Activated gamma-delta T cell (primary cell): ENCODE results near the gene MCF2L2.

Source experiments
- DNase-seq: peaks from one replicate; lab custom pipeline; 2025; lab: John Stamatoyannopoulos, UW

MCF2L2 gene

DNA sequence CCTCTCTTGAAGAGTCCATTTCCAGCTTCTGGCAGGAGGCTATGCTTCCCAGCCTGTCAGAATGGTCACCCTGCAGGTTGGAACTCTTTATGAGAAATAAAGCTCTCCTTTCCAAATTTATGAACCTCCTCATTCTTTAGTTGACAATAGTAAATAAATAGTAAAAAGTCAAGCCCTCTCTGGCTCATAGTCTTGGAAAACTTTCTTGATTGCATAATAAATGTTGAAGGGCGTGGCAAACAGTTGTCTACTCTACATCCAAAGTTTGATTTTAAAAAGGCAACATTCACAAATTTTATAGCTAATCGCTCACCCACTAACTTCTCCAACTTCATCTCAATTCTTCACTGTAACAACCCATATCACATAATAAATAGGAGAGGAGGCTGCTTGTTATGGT is 58.8 kb downstream of the MCF2L2 start:
- DNase-seq, result no peak

DNA sequence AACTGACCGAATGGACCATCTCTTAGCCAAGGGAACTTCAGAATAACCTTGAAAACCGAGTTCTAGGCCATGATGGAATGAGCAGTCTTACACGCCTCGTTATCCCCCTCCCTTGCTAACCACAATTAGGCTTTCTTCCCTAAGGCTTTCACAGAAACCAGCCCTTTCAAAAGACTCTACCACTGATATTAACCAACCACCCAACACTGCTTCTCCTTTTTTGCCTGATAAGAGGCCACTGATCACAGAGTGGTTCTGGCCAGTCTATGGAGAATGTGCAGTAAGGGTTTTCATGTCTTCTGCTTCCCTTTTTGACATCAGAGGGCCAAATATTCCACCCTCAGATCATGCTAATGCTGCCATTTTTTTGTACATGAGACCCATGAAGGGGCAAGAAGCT is 59.3 kb downstream of the MCF2L2 start:
- DNase-seq, result no peak

DNA sequence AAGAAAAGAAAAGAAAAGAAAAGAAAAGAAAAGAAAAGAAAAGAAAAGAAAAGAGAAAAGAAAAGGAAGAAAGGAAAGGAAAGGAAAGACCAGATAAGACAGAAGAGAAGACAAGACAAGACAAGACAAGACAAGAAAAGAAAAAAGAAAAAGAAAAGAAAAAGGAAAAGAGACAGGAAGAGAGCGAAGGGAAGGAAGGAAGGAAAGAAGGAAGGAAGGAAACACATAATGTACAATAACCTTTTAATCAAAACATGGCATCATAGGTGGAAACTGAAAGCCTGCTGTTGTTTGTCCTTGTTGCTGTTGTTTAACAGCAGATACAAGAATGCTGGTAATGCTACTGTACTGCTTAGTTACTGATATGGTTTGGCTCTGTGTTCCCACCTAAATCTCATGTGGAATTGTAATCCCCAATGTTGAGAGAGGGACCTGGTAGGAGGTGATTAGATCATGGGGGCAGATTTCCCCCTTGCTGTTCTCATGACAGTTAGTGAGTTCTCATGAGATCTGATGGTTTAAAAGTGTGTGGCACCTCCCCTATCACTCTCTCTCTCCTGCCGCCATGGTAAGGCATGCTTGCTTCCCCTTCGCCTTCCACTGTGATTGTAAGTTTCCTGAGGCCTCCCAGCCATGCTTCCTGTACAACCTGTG is 67.3 kb downstream of the MCF2L2 start:
- DNase-seq, result no peak

DNA sequence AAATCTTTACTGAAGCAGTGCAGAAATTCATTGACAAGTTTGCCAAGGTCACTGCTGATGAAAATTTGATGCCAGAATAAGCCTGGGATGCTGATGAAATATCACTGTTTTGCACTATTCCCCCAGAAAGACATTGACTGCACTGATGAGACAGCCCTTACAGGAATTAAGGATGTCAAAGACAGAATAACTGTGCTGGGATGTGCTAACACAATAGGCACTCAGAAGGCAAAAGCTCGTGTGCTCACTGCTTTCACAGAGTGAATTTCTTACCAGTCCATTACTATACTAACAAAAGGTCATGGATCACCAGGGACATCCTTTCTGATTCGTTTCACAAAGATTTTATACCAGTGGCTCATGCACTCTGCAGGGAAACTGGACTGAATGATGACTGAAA is 69.4 kb downstream of the MCF2L2 start:
- no peak for DNase-seq

DNA sequence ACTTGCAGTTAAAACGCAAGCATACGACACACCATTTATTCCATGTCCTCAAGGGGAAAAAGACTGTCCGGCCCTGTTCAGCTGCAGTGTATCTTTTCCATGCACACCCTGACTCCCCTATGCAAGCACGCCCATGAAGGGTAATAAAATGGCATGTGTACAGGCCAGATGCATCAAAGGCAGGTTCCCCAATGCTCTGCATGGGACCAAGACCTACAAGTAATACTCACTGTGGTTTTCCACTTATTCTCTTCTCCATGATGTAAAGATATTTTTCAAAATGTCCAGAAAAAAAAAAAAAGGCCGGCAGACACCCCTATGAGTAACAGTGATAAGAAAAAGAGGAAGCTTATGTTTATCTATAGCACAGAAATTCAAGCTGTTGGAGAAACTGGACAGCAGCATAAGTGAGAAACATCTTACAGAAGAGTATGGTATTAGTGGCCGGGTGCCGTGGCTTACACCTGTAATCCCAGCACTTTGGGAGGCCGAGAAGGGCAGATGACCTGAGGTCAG is 70.8 kb downstream of the MCF2L2 start:
- no peak for DNase-seq

DNA sequence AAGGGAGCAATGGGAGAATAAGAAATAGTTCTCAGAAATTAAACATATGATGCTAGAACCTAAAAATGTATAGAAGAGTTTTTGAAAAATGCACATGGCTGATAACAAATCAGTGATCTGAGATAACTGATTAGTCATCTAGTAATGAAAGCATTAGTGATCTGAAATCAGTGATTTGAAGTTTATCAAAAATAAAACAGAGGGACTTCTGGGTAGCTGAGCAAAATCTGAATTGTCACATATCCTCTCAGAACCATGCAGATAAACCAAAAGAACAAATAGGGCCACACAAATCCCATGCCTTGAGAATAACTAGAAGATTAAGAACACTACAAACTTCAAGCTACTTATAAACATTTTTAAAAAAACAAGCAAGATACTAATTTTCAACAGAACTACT is 71.5 kb downstream of the MCF2L2 start:
- no peak for DNase-seq

DNA sequence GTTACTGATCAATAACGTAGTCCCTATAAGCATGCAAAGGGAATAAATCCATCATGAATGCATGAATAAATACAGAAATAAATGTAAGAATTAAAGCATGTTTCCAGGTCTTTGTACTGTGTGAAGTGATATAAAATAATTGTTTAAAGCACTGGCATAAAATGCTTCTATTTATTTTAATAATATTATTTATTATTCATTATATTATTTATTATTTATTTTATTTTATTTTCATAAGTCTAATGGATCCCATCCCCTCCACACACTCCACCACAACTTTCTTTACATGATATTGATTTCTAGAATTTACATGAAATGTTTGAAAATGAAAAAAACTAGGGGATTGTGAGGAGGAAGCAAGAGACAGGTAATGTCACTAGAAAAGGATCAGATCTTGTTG is 73.5 kb downstream of the MCF2L2 start:
- no peak for DNase-seq

DNA sequence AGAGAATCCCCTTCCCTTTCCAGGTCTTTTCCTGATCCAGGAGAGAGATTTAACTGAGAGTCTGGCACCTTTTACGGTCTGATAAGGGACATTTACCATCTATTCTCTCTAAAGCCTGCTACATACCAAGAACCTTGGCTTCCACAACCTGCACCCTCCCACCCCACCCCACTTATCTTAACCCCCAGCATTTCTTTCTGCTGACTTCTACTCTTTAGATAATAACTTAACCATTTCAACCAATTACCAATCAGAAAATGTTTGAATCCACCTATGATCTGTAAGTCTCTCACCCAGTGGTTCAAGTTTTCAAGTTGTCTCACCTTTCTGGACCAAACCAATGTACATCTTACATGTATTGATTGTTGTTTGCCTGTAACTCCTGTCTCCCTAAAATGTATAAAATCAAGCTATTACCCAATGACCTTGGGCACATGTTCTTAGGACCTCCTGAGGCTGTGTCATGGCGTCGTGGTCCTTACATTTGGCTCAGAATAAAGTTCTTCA is 74.0 kb downstream of the MCF2L2 start:
- DNase-seq, result no peak

DNA sequence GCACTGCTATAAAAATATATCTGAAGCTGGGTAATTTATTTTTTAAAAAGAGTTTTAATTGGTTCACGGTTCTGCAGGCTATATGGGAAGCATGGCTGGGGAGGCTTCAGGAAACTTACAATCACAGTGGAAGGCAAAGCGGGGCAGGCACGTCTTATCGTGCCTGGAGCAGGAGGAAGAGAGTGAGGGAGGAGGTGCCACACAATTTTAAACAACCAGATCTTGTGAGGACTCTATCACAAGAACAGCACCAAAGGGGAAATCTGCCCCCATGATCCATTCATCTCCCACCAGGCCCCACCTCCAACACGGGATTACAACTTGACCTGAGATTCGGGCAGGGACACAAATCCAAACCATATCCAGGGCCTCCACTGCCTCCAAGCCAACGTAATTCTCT is 75.0 kb downstream of the MCF2L2 start:
- DNase-seq, result no peak

DNA sequence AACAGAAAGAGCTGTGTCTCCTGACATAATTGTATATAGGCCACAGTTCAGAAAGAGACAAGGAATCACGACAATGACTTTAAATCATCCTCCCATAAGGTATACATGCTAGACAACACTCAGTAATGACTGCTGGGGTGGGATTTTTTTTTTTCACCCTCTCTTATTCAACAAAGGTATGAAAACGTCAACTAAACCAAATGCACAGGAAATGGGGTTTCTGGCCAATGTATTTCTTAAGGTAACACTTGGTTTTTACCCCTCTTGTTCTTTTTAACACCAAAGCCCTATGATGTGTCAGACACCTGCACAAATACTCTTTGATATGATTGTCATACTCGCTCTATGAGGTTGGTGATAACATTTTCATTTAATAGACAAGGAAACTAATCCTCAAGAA is 78.3 kb downstream of the MCF2L2 start:
- no peak for DNase-seq

DNA sequence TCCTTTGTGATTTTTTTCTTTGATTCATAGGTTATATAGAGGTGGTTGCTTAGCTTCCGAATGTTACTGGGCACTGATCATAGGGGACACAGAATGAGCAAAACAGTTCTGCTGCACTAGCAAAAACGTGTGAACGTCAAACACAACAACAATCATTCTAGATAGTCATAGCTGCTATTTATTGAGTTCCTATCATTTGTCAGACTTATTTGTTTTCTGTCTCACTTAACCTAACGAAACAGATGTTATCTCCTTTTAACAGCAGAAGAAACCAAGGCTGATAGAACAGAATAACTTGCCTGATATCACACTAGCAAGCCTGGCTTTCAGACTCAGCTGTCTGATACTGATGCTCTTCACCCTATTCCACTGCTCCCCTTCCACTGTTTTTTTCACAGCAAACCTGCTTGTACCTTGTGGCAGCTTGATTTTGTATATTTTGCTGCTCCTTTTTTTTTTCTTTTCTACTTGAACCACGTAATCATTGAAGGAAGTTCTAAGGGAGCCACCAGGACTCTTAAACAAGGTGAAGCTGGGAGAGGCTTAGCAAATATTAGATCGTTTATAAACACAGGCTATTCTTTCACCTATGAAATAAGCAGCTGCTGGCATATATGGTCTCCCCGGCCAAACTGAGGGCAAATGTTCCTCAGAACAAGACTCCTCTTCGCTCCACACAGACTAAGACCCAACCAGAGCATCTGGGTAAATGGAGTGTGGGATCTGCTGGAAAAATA is 78.8 kb downstream of the MCF2L2 start:
- no peak for DNase-seq

DNA sequence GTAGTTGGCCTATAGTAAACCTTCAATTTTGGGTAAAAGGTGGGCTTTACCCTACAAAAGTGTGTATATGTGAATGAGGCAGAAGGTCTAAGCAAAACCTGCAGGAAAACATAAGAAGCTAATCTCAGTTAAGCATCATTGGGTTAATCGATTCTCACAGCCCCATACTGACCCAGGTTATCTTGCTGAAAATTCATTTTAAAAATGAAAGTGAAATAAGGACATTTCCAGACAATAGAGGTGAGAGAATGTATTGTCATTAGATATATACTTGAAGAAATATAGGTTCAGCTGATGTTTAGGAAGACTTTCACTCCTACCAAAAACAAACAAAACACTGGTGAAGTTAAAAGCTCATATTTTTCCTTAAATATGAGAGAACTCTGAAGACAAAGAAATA is 85.6 kb downstream of the MCF2L2 start:
- DNase-seq, result no peak

DNA sequence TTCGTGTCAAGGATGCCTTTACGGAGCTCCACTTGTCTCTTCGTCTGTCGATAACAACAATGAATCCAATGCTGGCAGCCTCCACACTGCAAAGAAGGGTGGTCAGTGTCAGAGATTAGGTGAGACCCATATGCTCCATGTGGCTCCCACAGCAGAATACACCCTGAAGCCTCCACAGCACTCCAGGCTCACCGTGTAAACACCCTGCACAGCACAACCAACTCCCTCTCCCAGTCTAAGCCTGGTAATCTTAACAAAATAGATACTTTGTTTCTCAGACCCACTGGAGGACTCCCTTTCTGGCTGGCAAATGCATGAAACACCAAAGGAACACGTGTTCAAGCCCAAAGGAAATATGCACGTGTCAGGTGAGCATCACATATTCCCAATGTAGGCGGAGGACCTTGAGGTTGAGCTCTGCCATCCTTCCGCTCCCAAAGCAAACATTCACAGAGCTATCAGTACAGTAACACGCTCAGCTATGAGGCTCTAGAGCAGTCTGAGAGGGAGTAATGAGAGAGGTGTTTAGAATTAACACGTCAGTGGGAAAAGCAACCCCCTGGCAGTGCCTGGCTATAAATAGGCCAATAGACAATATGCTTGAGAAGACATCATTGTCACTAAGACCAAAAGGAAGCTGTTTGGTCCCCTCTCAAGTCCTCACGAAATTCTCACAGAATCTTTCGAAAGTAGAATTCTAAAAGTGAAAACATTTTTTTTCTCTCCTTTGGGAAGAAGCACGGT is 86.7 kb downstream of the MCF2L2 start:
- no peak for DNase-seq

DNA sequence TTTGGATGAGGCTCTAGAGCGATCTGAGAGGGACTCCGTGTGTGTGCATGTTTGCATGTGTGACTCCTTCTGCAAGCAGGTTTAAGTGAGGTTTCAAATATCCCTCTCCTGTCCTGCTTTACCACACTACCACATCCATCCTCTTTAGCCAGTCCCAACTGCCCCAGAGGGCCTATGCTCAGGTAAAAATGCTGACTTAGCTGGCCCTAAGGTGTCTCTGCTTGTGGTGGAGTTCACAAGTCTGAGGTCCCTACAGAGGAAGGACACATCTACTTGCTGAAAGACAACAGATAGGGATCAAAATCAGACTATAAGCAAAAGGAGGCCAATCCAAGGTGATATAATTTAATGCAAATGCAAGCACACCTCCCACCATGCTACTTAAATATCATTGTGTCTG is 88.2 kb downstream of the MCF2L2 start:
- DNase-seq, result no peak

DNA sequence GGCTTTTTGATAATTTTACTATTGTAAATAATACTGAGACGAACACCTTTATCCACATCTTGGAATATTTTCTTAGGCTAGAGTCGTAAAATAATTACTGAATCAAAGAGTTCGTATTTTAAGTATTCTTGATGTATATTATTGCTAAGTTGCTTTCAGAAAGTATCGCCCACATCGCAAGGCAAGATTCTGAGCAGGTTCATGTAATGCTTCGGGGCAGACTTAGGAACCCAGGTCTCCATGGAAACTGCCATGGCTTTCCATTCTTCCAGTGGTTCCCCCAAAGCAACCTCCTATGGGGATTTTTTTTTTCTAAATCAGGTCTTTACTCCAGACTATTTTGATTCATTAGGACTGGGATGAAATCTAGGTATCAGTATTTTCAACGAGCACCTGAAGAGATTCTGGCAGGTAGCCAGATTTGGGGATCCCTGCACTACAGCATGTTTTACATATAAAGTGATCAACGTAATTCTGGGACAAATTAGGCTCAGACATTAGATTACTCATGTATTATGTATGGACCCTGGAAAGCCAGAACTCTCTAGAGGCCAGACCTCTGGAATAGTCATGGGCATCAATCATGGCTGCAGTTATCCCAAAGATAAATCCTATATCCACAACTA is 88.8 kb downstream of the MCF2L2 start:
- DNase-seq, result no peak

DNA sequence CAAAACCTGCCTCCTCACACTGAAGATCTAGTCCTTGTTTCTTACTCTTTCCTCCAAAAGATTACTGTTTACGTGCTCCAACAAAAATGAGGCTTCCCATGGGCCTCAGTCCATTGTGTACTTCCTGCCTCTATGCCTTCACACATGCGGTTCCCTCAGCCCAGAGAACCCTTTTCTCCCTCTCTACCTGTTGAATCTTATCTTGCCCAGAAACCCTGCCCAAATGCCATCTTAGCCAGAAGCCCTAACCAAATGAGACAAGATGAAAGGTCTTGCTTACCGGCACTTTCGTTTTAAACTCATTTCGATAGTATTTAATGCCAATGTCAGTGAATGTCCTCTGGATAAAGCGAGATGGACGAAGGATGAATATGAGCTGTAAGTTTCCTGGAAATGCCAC is 89.9 kb downstream of the MCF2L2 start:
- no peak for DNase-seq

DNA sequence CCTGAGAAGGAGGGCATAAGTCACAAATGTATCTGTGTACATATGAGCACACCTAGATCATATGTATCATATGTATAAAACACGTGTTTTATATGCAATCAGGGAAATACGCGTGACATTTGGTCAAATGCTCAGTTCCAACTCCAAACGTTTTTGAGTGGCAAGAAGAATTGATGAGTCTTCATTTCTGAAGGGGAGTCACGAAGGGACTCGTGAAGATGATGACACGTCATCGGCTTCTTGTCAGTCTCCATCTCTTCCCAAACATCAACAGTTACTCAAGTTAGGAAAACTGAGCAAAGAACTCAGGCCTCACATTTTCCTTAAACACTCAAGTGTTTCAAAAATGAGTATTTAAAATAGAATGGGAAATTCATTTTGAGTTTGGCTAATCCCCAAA is 95.9 kb downstream of the MCF2L2 start:
- no peak for DNase-seq

DNA sequence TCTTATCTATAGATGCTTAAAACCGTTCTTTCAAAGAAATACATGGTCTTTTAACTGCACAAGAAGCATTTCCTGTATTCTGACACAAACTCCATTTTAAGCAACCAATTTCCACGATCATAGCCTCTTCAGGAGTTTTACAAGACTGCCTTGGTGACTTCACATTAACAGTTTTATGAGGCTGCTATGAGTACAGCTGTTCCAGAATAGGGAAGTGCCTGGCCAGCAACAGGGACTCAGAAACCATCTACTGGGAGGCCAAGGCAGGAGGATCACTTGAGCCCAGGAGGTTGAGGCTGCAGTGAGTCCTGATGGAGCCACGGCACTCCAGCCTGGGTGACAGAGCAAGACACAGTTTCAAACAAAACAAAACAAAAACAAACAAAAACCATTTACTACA is 96.9 kb downstream of the MCF2L2 start:
- no peak for DNase-seq

DNA sequence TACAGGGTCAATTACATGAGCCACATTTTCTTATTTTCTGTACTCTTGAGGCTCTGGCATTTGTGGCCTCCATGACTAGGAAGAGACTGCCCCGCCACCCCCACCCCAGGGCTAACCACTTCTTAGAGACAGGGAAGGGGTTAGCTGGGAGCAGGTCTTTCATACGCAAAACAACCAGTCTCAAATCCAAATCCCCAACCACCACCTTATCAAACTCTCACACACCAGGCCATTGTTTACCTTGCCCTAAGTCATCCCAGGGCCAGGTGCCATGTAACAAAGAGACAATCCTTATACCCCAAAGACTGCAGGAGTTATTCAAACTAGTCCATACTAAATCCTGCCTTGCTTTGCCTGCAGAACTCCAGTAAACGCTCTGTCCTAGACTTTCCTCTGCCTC is 97.5 kb downstream of the MCF2L2 start:
- no peak for DNase-seq

DNA sequence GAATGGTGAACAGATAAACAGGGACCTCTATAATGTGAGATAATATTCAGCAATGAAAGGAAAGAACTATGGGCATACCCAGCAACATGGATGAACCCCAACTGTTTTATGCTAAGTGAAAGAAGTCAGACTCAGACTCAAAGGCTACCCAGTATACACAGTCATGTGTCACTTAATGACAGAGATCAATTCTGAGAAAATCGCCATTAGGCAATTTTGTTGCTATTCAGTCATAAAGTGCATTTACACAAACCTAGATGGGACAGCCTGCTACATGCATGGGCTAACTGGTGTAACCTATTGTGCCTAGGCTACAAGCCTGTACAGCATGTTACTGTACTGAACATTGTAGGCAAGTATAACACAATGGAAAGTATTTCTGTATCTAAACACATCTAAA is 98.9 kb downstream of the MCF2L2 start:
- no peak for DNase-seq

DNA sequence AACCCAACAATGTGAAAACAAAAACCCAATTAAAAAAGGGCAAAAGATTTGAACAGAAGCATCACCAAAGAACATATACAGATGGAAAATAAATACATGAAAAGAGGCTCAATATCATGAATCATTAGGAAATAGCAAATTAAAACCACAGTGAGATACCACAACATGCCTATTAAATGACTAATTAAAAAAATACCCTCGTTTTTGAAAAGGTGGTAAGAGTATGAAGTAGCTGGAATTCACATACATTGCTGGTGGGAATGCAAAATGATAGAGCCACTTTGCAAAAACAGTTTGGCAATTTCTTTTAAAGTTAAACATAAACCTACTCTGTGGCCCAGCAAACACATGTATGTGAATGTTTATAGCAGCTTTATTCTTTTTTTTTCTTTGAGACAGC is 99.6 kb downstream of the MCF2L2 start:
- no peak for DNase-seq

DNA sequence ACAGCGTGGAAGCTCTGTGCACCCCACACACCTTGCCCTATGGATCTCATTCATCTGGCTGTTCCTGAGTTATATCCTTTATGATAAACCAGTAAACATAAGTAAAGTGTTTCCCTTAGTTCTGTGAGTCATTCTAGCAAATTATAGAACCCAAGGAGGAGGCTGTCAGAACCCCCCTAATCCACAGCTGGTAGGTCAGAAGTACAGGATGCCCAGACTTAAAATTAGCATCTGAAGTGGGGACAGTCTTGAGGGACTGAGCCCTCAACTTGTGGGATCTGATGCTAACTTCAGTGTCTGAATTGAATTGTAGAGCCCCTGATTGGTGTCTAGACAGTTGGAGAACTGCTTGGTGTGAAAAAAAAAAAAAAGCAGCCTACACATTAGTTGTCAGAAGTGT is 100.3 kb downstream of the MCF2L2 start:
- no peak for DNase-seq
